GM18526 (cell line): ENCODE results near the gene PTGR1.

Experiments
- POLR2A ChIP-seq: IDR thresholded peaks from 3 replicates; pipeline ENCODE4 v1.6.1; 2011; ENCODE audit not compliant: insufficient read length; ENCODE audit errors: extremely low read depth

Gene PTGR1

DNA sequence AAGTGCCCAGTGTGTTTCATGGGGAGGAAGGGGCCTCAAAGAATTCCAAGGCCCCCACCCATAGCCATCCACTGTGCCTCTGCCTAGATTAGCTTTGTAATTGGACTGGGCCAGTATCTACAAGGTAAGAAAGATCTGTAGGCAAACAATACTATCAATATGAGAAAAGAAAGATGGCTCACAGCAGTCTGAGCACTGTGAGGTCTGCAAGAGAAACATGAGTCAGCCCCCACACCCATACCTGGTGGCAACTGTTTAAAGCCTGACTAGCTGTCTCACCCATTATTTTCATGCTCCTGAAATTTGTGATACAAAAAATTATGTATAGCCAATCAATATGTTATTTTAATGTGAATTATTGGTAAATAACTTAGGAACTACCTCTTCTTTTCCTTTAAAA lies 84.5 kb downstream of the PTGR1 start:
- TF ChIP-seq POLR2A = no peak
